GM12872 (cell line): Measurements from ENCODE around the gene NAA80.

Experiments used
- TF ChIP-seq, protein P1 (sequence below): IDR thresholded peaks from 3 replicates; pipeline ENCODE4 v1.5.1; 2011; ENCODE audit warnings: low read depth, mild to moderate bottlenecking, low read length, moderate library complexity; ENCODE audit not compliant: insufficient read depth

NAA80 gene

DNA sequence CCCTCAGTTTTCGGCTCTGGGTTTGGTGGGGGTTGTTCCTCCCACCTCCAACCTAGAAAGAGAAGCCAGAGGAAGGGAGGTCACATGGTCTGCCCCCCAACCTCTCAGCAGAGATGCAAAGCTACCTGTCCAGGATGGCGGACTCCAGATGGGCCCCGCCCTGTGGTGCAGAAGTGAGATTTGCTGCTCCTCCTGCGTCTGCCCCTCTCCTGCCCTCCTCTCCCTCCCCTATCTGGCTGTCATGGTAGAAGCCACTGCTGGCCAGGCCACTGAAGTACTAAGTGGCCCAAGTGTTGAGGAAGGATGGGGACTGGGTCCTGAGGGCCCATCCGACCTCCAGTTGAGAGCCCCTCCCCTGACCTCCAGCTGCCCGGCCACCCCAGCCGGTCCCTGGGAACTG, 32.4 kb downstream of the NAA80 start:
- TF ChIP-seq, protein P1, sequence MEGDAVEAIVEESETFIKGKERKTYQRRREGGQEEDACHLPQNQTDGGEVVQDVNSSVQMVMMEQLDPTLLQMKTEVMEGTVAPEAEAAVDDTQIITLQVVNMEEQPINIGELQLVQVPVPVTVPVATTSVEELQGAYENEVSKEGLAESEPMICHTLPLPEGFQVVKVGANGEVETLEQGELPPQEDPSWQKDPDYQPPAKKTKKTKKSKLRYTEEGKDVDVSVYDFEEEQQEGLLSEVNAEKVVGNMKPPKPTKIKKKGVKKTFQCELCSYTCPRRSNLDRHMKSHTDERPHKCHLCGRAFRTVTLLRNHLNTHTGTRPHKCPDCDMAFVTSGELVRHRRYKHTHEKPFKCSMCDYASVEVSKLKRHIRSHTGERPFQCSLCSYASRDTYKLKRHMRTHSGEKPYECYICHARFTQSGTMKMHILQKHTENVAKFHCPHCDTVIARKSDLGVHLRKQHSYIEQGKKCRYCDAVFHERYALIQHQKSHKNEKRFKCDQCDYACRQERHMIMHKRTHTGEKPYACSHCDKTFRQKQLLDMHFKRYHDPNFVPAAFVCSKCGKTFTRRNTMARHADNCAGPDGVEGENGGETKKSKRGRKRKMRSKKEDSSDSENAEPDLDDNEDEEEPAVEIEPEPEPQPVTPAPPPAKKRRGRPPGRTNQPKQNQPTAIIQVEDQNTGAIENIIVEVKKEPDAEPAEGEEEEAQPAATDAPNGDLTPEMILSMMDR: no peak

DNA sequence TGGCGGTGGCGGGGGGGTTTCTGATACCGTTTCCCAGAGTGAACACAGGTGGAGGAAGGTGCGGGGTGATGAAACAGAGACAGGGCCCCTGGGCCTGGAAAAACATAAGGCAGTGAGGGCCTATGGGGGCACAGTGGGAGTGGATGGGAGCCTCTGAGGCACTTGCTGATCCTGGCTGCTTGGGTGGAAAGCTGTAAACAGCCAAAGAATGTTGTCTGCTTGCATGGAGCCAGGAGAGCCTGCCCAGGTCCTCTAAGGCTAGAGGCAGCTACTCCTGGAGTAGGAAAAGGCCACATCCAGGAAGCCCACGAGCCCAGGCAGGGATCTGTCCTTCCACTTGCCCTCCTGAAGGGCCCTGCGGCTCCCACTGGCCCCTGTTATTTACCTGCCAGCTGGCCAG, 33.2 kb downstream of the NAA80 start:
- TF ChIP-seq, protein P1: no peak

DNA sequence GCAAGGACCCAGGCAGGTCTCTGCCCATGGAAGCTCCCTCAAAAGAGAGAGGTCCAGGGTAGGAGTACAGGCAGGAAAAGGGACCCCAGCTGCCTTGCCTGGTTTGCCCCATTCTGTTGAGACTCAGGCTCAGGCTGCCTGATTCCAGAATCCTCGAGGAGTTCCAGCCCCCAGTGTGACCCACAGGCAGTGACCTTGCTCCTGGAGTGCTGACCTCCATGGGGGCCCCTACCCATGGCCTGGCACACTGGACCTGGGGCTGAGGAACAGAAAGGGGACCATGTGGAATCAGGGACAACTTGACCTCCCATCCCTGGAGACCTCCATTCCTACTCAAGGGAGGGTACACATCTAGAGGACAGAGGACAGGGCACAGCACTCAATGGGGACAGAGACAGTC, 33.6 kb downstream of the NAA80 start:
- TF ChIP-seq, protein P1: no peak

DNA sequence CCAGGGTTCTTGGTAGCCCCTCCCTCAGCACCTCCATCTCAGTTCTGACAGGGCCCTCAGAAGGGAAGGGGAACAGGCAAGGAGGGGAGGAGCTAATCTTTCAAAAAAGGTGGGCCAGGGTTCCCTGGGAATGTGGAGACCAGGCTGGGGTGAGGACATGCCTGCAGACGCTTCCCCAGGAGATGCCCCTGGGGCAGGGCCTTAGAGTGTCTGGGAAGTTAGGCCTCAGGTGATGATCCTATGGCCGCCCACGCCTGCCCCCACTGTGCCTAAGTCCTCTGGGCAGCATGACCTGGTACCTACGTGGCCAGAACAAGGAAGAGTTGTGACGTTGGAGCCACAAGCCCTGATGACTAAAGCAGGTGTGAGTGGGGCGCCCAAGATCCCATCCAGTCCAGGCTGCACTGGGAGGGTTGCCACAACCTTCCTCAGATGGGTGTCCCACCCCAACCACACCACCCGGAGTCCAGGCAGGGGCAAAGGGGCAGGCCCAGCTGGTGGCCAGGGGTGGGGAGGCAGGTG, 34.2 kb downstream of the NAA80 start:
- TF ChIP-seq, protein P1: no peak

DNA sequence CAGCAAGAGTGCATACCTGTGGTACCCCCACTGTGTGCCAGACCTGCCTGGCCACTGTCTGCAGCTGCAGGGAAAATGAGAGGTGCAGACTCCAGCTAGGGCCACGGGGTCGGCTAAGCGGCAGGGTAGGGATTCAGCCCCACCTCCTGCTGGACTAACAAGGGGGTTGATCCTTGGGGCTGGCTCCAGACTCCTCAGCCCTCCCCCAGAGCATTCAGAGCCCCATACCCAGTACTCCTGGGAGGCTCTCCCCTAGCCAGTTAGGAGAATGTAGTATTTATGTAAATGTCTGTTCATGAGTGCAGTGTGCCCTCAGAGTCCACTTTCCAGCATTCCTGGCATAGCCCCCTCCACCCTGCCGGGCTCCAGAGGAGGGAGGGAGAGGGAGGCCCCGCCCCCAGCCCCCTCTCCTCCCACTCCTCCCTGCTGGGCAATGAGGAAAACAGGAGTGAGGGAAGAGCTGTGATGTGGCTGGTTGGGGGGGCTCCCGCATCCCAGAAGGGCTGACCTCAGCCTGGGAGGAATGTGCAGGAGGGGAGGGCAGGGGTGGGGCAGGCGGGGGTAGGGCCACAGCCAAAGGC, 34.7 kb downstream of the NAA80 start:
- TF ChIP-seq, protein P1: no peak

DNA sequence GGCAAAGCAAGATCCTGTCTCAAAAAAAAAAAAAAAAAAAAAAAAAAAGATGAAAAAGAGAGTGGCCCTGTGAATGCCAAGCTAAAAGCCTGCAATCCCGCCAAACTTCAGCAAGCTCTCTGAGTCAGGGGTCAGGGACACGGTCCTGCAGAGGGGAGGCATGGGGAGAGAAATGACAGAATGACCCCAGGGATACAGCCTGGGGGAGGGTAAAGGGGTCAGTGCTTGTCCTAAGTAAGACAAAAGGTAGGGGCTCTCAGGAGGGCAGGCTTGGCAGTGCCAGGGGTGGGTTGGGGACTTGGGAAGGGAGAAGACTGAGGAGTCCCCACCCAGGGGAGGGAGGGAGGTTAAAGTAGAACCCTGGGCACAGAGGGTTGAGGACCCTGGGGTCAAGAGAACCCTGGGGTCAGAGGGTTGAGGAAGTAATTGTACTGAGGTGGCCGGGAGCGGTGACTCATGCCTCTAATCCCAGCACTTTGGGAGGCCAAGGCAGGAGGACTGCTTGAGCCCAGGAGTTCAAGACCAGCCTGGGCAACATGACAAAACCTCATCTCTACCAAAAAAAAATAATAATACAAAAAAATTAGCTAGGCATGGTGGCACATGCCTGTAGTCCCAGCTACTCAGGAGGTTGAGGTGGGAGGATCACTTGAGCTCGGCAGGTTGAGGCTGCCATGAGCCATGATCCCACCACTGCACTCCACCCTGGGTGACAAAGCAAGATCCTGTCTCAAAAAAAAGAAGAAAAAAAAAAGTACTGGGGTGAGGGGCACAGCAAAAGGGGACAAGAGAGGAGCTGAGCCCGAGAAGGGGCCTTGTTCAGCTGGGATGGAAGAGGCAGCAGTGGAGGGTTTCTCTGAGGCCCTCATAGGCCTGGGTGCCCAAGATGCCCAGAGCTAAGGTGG, 35.5 kb downstream of the NAA80 start:
- TF ChIP-seq, protein P1: no peak

DNA sequence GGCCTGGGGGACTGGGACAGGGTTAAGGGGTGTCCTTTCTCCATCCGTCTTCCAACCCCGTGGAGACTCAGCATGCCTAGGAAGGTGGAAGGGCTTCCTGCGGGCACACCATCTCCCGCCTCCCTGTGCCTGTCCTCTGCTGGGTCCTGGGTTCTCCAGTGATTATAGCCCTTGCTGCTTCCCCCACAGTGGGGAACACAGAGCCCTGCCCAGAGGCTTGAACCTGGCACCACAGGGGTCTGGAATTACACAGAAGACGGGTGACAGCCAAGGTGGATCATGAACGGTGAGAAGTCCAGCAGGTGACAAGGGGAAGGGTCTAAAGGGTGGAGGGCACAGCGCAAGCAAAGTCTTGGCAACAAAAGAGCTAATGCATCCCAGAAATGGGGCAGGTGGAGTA, 36.4 kb downstream of the NAA80 start:
- TF ChIP-seq, protein P1: no peak
